COLO668 (cell line): Measurements from ENCODE around the gene RIMBP2.

Experiments
- DNase-seq: peaks from one replicate; lab custom pipeline; 2025; ENCODE audit not compliant: unreplicated experiment; lab: John Stamatoyannopoulos, UW

RIMBP2 gene

GRCh38 chr12:130398100-130398848 is 317.8 kb downstream of the RIMBP2 start:
- no peak for DNase-seq

GRCh38 chr12:130396667-130397066 is 319.4 kb downstream of the RIMBP2 start:
- no peak for DNase-seq

- DNase-seq, result no peak
These were observed 321.2 kb downstream of the RIMBP2 start for GRCh38 chr12:130394906-130395305.

- DNase-seq, result no peak
These were observed 324.9 kb downstream of the RIMBP2 start for GRCh38 chr12:130391186-130391585.

GRCh38 chr12:130385193-130385592 is 330.9 kb downstream of the RIMBP2 start:
- DNase-seq, result no peak

GRCh38 chr12:130384234-130384633 is 331.9 kb downstream of the RIMBP2 start:
- DNase-seq, result no peak

GRCh38 chr12:130382818-130383217 is 333.3 kb downstream of the RIMBP2 start:
- no peak for DNase-seq

- no peak for DNase-seq
These were observed 340.5 kb downstream of the RIMBP2 start for GRCh38 chr12:130375296-130376287.

GRCh38 chr12:130374083-130374482 is 342.0 kb downstream of the RIMBP2 start:
- no peak for DNase-seq

- DNase-seq, result no peak
These were observed 343.2 kb downstream of the RIMBP2 start for GRCh38 chr12:130372936-130373335.

GRCh38 chr12:130371296-130371695 is 344.8 kb downstream of the RIMBP2 start:
- no peak for DNase-seq

GRCh38 chr12:130369816-130370215 is 346.3 kb downstream of the RIMBP2 start:
- no peak for DNase-seq

- no peak for DNase-seq
These were observed 348.6 kb downstream of the RIMBP2 start for GRCh38 chr12:130367523-130367922.

- DNase-seq, result no peak
These were observed 349.1 kb downstream of the RIMBP2 start for GRCh38 chr12:130367003-130367402.

- DNase-seq, result no peak
These were observed 349.9 kb downstream of the RIMBP2 start for GRCh38 chr12:130366159-130366558.

GRCh38 chr12:130364578-130364977 is 351.5 kb downstream of the RIMBP2 start:
- no peak for DNase-seq

- no peak for DNase-seq
These were observed 354.0 kb downstream of the RIMBP2 start for GRCh38 chr12:130362060-130362459.

GRCh38 chr12:130357729-130358330 is 358.3 kb downstream of the RIMBP2 start:
- DNase-seq, result no peak

GRCh38 chr12:130357241-130357640 is 358.9 kb downstream of the RIMBP2 start:
- DNase-seq, result peak; percentile 5

- DNase-seq, result no peak
These were observed 359.9 kb downstream of the RIMBP2 start for GRCh38 chr12:130356222-130356621.

GRCh38 chr12:130354407-130354806 is 361.7 kb downstream of the RIMBP2 start:
- DNase-seq, result no peak
